Measurements from ENCODE around the gene TMEM178B. TPM values are rescaled to one million over a fixed set of nuclear protein-coding genes. Genes with fewer than 3 reads are reported as not detected.
A peak's percentile ranks its signal among the peaks of the same experiment; 100 is the strongest.
"Not testable (repeated sequence)": the region's sequence is repeated elsewhere in the genome, so short reads cannot be mapped to it uniquely, and the experiment has no call there.

The TMEM178B gene
- total RNA-seq, 1 experiment from 2014 or later, result 1.1 TPM

- Histone ChIP-seq H3K36me3 (replicated peaks; ENCODE audit: control insufficient read depth, insufficient read depth, low read length) (no peaks in the 10 kb centered on the region), H3K27me3 (ENCODE audit: control insufficient read depth, insufficient read depth, low read length) (no peaks in the 10 kb centered on the region), H3K4me3 (ENCODE audit: insufficient read depth, low read depth, low read length) (no peak overlapping the region)
- DNase-seq, result no peak
These were observed 315.4 kb downstream of the TMEM178B start for GRCh38 chr7:141389140-141389796.

DNA sequence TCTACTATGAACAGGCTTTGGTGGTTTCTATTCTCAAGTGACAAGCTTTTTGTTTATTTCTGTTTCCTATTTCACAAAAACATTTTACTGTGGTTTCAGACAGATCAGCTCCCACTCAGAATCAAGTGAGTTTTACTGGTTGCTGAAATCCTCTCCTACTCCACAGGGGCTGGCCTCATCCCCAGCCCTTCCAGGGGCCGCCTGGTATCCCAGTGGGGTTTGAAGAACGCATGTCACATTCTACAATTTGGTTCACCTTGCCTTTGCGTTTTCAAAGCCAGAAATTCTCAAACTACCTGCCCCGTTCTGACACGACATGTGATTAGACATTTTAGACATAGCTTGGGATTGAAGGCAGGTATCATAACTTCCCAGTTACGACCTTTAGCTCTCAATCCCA lies 316.5 kb downstream of the TMEM178B start:
- Histone ChIP-seq H3K27me3 (ENCODE audit: control insufficient read depth, insufficient read depth, low read length) (no peaks in the 10 kb centered on the region), H3K4me3 (ENCODE audit: insufficient read depth, low read depth, low read length) (no peak overlapping the region), H3K36me3 (replicated peaks; ENCODE audit: control insufficient read depth, insufficient read depth, low read length) (no peaks in the 10 kb centered on the region)
- DNase-seq, result no peak

GRCh38 chr7:141393056-141393455 lies 319.2 kb downstream of the TMEM178B start:
- no peak for DNase-seq
- H3K4me3 ChIP-seq (ENCODE audit: insufficient read depth, low read depth, low read length), result no peak overlapping the region
- H3K27me3 ChIP-seq (ENCODE audit: control insufficient read depth, insufficient read depth, low read length), result no peaks in the 10 kb centered on the region
- no peaks in the 10 kb centered on the region for H3K36me3 ChIP-seq (replicated peaks; ENCODE audit: control insufficient read depth, insufficient read depth, low read length)

DNA sequence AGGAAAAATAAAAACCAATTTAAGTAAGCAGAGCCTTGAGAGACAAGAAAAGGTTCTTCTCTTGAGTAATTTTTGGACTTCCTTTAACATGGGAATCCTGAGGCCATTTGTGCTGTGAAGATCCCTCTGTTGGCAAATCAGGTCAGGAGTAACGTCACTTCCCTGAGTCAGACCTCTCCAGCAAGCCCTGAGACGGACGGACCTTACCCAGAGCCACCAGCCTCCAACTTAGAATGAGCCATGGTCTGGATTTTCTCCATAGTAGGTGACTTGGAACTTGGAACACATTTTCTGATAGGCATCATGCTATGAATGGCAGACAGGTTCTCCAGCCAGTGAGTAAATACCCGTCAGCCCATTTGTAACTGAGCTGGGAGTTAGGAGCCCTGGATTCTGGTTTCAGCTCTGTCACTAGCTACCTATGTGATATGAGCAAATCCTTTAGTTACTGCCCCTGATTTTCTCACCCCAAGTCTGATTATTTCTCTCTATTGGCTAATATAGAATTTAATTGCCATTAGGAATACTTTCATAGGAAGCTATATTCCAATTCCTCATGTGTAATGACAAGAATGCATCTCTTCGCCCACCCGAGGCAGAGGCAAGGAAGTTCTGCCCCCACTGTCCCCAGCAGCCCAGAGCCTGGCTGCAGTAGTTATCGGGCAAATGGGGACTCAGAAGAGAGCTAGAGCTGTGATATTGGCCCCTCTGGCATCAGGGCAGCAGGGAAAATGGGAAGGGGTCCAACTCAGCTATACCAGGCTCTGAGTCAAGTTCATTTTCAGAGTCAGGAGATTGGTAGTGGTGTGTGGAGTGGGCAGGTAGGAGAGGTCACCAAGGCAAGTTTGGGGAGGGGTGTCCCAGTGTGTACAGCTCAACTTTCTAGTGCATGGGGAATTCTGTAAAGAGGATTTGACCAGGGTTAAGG lies 323.6 kb downstream of the TMEM178B start:
- no peak overlapping the region for H3K4me3 ChIP-seq (ENCODE audit: insufficient read depth, low read depth, low read length)
- H3K36me3 ChIP-seq (replicated peaks; ENCODE audit: control insufficient read depth, insufficient read depth, low read length), result no peaks in the 10 kb centered on the region
- no peaks in the 10 kb centered on the region for H3K27me3 ChIP-seq (ENCODE audit: control insufficient read depth, insufficient read depth, low read length)
- no peak for DNase-seq

DNA sequence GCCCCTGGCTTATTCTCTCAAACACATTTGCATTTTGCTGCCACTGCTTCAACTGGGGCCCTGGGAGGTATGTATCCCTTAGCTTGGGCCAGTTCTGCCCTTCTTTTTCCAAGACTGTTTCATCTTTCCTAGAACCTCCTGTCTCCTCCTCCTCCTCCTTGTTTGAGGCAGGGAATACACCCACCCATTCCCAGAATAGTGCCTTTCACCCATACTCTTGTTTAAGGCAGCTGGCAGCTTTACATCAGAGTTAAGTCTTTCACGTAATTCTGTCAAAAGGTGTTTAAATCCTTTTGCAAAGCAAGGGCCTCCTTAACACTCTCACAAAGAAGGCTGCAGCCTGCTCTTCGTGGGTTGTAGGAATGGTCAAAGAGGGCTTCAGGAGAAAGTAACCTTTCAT lies 326.5 kb downstream of the TMEM178B start:
- no peak for DNase-seq
- Histone ChIP-seq H3K36me3 (replicated peaks; ENCODE audit: control insufficient read depth, insufficient read depth, low read length) (no peaks in the 10 kb centered on the region), H3K27me3 (ENCODE audit: control insufficient read depth, insufficient read depth, low read length) (no peaks in the 10 kb centered on the region), H3K4me3 (ENCODE audit: insufficient read depth, low read depth, low read length) (no peak overlapping the region)

GRCh38 chr7:141402277-141402996 lies 328.6 kb downstream of the TMEM178B start:
- DNase-seq, result no peak
- H3K4me3 ChIP-seq (ENCODE audit: insufficient read depth, low read depth, low read length), result no peak overlapping the region
- H3K36me3 ChIP-seq (replicated peaks; ENCODE audit: control insufficient read depth, insufficient read depth, low read length), result no peaks in the 10 kb centered on the region
- H3K27me3 ChIP-seq (ENCODE audit: control insufficient read depth, insufficient read depth, low read length), result no peaks in the 10 kb centered on the region

- H3K27me3 ChIP-seq (ENCODE audit: control insufficient read depth, insufficient read depth, low read length); H3K4me3 ChIP-seq (ENCODE audit: insufficient read depth, low read depth, low read length); DNase-seq; H3K36me3 ChIP-seq (replicated peaks; ENCODE audit: control insufficient read depth, insufficient read depth, low read length): not testable (repeated sequence)
These were observed 330.0 kb downstream of the TMEM178B start for GRCh38 chr7:141403846-141404245.

- no peak for DNase-seq
- Histone ChIP-seq H3K36me3 (replicated peaks; ENCODE audit: control insufficient read depth, insufficient read depth, low read length) (no peaks in the 10 kb centered on the region), H3K4me3 (ENCODE audit: insufficient read depth, low read depth, low read length) (no peak overlapping the region), H3K27me3 (ENCODE audit: control insufficient read depth, insufficient read depth, low read length) (no peaks in the 10 kb centered on the region)
These were observed 332.5 kb downstream of the TMEM178B start for GRCh38 chr7:141406347-141406746.

DNA sequence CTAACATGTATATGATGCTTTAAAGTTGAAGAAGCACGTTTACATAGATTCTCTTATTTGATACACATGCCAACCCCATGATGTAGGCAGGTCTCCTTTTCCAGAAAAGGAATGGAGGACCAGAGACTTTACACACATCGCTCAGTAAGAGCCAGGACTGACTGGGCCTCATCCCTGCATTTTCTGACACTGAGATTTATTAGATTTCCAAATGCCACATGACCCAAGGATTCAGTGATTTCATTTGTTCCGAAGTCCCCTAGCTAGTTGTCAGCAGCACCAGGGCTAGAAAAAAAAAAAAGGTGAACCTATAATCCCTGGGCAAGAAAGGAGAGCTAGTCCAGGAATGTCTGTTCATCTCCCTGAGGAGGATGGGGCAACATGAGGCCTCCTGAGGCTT lies 334.0 kb downstream of the TMEM178B start:
- no peak overlapping the region for H3K4me3 ChIP-seq (ENCODE audit: insufficient read depth, low read depth, low read length)
- H3K27me3 ChIP-seq (ENCODE audit: control insufficient read depth, insufficient read depth, low read length), result no peaks in the 10 kb centered on the region
- H3K36me3 ChIP-seq (replicated peaks; ENCODE audit: control insufficient read depth, insufficient read depth, low read length), result no peaks in the 10 kb centered on the region
- no peak for DNase-seq

GRCh38 chr7:141408440-141408839 lies 334.6 kb downstream of the TMEM178B start:
- H3K36me3 ChIP-seq (replicated peaks; ENCODE audit: control insufficient read depth, insufficient read depth, low read length), result no peaks in the 10 kb centered on the region
- no peaks in the 10 kb centered on the region for H3K27me3 ChIP-seq (ENCODE audit: control insufficient read depth, insufficient read depth, low read length)
- DNase-seq, result no peak

GRCh38 chr7:141409219-141409618 lies 335.4 kb downstream of the TMEM178B start:
- Histone ChIP-seq H3K4me3 (ENCODE audit: insufficient read depth, low read depth, low read length) (no peak overlapping the region), H3K36me3 (replicated peaks; ENCODE audit: control insufficient read depth, insufficient read depth, low read length) (no peaks in the 10 kb centered on the region), H3K27me3 (ENCODE audit: control insufficient read depth, insufficient read depth, low read length) (no peaks in the 10 kb centered on the region)
- no peak for DNase-seq

More at GRCh38 chr7:141408440-141408839, 334.6 kb downstream of the TMEM178B start:
- no peak overlapping the region for H3K4me3 ChIP-seq (ENCODE audit: insufficient read depth, low read depth, low read length)

GRCh38 chr7:141409801-141410329 lies 336.0 kb downstream of the TMEM178B start:
- no peaks in the 10 kb centered on the region for H3K27me3 ChIP-seq (ENCODE audit: control insufficient read depth, insufficient read depth, low read length)
- peak; percentile 61 for DNase-seq
- no peak overlapping the region for H3K4me3 ChIP-seq (ENCODE audit: insufficient read depth, low read depth, low read length)

DNA sequence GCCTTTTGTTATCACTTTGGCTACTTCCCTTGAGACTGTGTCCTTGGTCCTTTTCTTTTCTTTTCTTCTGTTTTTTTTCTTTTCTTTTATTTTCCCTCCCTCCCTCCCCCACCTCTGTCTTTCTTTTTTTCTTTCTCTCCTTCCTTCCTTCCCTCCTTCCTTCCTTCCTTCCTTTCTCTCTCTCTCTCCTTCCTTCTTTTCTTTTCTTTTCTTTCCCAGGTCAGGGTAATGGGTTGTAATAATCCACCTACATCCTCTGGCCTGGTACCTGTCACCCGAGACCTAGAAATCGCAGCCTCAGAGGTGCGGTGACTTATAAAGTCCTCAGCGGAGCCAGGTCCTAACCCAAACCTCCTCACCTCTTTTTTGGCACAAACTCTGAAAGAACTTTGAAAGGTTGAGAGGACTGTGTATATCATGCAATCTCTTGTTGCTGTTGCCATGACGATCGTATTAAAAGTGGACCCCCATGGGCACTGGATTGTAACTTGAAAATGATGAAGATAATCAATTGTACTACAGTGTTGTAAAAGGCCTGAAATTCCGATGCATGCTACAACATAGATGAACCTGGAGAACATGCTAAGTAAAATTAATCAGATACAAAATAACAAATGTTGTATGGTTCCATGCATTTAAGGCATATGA lies 336.6 kb downstream of the TMEM178B start:
- no peak overlapping the region for H3K4me3 ChIP-seq (ENCODE audit: insufficient read depth, low read depth, low read length)
- no peak for DNase-seq

More at GRCh38 chr7:141409801-141410329, 336.0 kb downstream of the TMEM178B start:
- no peaks in the 10 kb centered on the region for H3K36me3 ChIP-seq (replicated peaks; ENCODE audit: control insufficient read depth, insufficient read depth, low read length)

GRCh38 chr7:141411133-141411532 lies 337.3 kb downstream of the TMEM178B start:
- no peaks in the 10 kb centered on the region for H3K36me3 ChIP-seq (replicated peaks; ENCODE audit: control insufficient read depth, insufficient read depth, low read length)
- H3K4me3 ChIP-seq (ENCODE audit: insufficient read depth, low read depth, low read length), result no peak overlapping the region
- DNase-seq, result no peak
- no peaks in the 10 kb centered on the region for H3K27me3 ChIP-seq (ENCODE audit: control insufficient read depth, insufficient read depth, low read length)

More for the DNA sequence above, 336.6 kb downstream of the TMEM178B start:
- no peaks in the 10 kb centered on the region for H3K27me3 ChIP-seq (ENCODE audit: control insufficient read depth, insufficient read depth, low read length)
- no peaks in the 10 kb centered on the region for H3K36me3 ChIP-seq (replicated peaks; ENCODE audit: control insufficient read depth, insufficient read depth, low read length)

All from H7 (cell line).